Left hindlimb (tissue), 1 donor: ENCODE data around the gene BSG.

ENCODE experiments used
- DNase-seq: peaks from one replicate; pipeline ENCODE4 v3.0.0-alpha.2; 2018

BSG gene

DNA sequence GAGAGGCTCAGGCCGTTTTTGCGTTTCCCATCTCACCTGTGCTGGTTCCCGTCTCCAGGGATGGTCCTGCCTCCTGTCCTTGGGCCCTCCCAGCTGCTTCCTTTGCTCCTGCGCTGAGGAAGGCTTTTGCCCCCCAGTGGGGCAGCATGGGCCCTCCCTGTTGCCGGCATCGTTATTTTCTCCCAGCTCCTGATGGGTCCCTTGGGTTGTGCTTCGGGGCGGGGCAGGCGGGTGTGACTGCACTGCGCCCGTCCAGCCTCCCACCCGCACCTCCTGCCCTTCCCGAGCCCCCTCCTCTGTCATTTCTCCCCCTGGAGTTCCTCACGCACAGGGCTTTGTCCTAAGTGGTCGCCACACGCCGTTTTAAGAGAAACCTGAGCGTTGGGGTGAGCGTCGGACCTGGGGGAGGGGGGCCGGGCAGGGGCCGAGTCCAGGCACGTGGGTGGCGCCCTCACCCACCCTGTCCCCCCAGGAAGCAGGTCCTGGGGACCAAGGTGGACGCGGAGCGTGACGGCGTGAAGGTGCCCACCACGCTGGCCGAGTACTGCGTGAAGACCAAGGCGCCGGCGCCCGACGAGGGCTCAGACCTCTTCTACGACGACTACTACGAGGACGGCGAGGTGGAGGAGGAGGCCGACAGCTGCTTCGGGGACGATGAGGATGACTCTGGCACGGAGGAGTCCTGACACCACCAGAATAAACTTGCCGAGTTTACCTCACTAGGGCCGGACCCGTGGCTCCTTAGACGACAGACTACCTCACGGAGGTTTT is 31.3 kb upstream of the BSG start:
- DNase-seq, result no peak

DNA sequence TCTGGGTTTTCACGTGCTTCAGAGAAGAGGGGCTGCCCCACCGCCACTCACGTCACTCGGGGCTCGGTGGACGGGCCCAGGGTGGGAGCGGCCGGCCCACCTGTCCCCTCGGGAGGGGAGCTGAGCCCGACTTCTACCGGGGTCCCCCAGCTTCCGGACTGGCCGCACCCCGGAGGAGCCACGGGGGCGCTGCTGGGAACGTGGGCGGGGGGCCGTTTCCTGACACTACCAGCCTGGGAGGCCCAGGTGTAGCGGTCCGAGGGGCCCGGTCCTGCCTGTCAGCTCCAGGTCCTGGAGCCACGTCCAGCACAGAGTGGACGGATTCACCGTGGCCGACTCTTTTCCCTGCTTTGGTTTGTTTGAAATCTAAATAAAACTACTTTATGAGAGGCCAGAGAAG is 30.7 kb upstream of the BSG start:
- DNase-seq, result no peak

- peak; percentile 33 for DNase-seq
These were observed 30.1 kb upstream of the BSG start for GRCh38 chr19:542173-542866.

DNA sequence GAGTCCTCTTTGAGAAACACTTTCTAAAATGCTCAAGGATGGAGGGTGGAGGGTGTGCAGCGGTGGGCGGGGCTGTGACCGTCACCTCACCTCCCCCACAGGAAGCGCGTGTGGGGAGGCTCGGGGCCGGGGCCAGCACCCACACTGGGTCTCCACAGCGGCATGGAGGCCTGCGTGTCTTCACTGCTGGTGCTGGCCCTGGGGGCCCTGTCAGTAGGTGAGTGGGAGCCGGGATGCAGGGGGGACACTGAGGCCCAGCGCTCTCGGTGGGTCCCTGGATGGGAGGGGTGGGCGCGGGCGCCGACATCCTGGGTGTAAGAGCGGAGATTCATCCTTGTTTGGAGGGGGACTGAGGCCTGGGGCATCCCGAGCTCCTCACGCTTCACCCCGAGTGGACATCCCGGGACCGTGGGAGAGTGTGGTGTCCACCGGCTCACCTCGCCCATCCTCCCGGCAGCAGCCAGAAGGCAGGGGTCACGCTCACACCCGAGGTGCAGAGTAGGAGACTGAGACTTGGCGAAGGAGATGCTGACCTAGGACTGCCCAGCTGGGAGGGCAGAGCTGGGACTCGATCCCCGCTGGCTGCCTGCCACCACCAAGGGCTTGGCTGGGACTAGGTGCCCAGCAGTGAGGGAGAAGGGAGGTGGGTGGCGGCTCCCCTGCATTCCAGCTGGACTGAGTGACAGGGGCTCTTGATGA is 28.3 kb upstream of the BSG start, which contains the start of gene GZMM:
Gene GZMM, plus strand, starts transcription at position 144 of the 699 bp plus-strand sequence. Its CDS starts 19 bp downstream, at position 163.
- peak; percentile 34 for DNase-seq

GRCh38 chr19:547117-547516 is 25.3 kb upstream of the BSG start:
- DNase-seq, result peak; percentile 12

DNA sequence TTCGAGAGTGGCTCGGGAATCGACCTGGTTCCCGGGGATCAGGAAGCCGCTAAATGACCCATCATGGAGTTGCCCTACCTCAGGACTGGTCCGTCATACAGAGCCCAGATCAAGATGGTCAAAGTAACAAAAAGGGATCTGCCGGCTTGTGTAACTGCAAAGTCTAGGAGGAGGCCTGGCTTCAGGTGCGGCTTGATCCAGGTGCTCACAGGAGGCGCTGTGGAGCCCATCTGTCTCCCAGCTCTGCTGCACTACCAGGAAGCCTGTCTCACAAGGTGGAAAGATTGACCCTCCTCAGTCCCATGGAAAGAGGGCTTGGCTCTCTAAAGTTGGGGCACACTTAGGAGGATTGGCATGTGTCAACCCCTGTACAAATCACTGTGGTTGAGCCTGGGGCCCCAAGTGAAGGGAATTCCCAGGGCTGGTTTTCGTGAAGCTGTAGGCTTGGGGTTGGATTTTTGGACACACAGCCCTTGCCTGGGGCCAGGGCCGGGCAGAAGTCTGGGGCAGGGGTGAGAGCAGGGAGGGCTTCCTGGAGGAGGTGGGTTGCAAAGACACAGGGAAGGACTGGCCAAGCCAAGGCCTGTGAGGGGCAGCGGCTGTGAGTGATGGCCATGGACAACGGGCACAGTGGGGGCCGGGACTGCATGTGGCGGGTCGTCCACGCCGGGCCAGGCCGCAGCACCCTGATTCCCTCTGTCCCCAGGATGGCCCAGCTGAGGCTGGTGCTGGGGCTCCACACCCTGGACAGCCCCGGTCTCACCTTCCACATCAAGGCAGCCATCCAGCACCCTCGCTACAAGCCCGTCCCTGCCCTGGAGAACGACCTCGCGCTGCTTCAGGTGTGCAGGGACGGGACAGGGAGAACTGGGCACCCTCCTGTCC is 24.3 kb upstream of the BSG start:
- DNase-seq, result peak; percentile 17

DNA sequence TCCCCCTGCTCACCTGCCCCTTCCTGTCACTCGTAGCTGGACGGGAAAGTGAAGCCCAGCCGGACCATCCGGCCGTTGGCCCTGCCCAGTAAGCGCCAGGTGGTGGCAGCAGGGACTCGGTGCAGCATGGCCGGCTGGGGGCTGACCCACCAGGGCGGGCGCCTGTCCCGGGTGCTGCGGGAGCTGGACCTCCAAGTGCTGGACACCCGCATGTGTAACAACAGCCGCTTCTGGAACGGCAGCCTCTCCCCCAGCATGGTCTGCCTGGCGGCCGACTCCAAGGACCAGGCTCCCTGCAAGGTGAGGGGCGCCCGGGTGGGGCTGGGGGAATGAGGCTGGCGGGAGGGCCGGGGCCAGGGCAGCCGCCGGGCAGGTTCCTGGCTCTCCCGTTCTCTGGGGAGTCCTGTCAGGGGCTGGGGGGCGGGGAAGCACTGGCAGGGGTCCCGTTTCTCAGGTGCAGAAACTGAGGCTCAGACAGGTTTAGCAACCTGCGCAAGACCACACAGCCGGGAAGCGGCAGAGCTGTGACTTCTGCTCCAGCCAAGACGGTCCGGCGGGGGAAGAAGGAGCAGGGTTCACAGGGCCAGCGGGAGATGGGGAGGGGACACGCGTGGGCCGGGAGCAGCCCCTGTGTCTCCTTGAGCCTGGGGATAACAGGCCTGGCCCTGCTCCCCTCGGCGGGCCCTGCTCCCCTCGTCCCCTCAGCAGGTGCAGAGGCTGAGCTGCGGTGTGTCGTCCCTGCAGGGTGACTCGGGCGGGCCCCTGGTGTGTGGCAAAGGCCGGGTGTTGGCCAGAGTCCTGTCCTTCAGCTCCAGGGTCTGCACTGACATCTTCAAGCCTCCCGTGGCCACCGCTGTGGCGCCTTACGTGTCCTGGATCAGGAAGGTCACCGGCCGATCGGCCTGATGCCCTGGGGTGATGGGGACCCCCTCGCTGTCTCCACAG is 23.2 kb upstream of the BSG start:
- DNase-seq, result peak; percentile 25

DNA sequence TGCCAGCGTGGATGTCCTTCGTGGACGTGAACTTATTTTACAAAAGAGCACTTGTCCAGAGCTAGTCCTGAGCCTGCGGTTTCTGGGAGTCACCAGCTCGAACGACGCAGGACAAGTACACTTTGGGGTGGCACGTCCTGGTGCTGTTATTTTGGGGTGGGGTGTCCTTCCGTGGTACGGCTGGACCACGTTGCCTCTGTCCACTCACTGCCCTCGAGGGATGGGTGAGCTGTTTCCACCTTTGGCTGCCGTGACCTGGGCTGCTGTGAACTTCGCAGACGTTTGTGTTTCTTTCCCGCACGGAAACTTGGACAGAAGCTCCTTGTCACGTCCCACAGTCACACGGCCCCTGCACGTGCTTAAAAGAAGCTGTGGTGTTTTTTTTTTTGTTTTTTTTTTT is 17.6 kb upstream of the BSG start:
- no peak for DNase-seq

- no peak for DNase-seq
These were observed 17.0 kb upstream of the BSG start for GRCh38 chr19:555474-555808.

DNA sequence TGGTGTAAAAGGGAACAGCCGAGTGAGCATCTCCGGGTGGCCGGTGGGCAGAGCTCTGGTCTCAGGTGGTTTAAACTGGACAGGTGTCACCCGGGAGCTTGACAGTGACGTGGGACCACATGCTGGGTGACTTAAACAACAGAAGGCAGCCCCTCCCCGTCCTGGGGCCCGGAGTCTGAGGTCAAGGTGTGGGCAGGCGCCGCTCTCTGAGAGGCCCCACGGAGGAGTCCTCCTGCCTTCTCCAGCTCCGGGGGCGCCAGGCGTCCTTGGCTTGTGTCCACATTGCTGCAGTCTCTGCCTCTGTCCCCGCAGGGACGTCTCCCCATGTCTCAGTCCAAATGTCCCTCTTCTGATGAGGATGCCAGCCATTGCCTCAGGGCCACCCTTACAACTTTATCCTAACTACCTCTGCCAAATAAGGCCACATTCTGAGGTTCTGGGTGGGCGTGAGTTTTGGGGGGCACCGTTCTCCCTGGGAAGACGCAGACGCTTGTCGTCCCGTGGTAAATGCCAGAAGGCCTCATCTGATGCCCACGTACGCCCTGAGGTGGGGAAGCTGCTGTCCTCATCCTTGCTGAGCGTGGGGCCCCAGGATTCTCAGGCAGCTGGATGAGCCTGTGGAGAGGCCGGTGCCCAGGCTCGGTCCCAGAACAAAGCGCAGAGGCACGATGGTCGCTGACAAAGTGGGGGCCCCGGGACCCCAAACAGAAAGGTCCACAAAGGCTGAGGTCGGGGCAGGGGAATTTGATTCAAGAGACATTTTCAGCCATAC is 15.6 kb upstream of the BSG start:
- no peak for DNase-seq

DNA sequence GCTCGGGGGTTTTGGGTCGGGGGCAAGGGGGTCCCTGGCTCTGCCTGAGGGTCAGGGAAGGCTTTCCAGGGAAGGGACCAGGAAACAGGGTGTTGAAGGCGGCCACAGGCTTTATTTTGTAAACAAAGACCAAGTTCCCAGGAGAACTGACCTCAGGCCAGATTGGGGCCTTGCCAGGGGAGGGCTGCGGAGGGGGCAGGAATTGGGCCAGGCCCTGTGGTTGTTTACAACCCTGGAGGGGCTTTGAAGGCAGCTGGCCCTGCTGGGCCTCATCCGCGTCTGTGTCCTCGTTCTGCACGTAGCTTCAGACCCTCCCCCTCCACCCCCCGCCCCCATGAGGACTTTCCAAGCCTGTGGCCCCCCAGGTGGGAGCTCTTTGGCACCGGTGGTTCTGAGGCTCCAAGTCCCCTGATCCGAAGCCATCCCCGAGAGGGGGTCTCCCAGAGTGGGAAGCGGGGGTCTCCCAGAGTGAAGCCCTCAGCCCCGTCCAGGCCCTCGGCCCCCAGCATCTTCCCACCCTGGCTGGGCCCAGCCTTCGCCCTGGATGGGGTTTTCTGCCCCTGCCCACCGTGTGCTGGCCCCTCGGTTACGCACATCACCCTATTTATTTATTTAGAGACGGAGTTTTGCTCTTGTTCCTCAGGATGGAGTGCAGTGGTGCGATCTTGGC is 13.5 kb upstream of the BSG start:
- DNase-seq, result no peak

DNA sequence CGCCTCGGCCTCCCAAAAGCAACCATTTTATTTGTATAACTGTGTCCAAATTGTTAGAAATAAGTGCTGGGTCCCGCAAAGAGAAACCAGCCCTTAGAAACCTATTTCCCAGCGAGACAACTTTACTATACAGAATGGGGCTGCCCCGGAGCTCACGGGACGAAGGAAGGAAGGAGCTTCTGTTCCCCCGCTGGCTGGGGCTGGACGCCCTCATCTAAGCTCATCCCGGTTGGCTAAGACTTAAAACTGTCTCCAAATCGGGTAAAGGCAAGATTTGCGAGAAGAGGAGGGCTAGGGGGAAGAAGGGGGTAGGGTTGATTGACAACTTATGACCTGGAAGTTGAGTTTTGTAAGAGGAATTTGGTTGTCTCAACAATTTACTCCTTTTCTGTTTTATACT is 12.3 kb upstream of the BSG start:
- no peak for DNase-seq

DNA sequence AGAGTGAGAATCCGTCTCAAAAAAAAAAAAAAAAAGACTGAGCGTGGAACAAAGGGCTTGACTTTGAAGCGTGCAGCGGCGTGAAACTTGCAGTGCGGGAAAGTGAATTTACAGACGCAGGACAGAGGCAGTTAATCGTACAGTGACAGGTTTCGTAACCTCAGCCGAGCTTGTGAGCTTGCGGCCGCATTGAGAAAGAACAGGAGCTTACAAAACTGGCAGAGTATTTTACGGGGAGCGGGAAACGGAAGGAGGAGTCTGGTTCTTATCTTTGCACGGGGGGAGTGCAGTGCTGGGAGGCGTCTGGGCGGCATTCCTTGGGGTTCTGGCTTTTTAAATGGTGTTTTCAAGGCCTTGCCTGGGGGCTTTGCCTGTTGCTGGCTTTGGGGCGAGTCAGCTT is 6.0 kb upstream of the BSG start:
- DNase-seq, result no peak

GRCh38 chr19:566844-567243 is 5.6 kb upstream of the BSG start:
- DNase-seq, result no peak

- no peak for DNase-seq
These were observed 5.0 kb upstream of the BSG start for GRCh38 chr19:567296-567900.

DNA sequence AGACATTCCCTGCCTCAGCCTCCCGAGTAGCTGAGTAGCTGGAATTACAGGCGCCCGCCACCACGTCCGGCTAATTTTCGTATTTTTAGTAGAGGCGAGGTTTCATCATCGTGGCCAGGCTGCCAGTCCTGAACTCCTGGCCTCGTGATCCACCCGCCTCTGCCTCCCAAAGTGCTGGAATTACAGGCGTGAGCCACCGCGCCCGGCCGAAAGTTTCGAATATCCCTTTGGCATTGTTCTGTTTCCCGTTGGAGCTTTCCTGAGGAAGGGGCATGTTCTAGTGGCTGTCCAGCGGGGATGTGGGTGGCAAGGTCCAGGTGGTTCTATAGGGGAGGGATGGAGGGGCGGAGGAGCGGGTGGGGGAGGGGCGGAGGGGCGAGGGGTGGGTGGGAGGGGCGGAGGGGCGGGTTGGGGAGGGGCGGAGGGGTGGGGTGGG is 2.1 kb upstream of the BSG start:
- no peak for DNase-seq

GRCh38 chr19:570937-571565 is 1.3 kb upstream of the BSG start:
- no peak for DNase-seq

DNA sequence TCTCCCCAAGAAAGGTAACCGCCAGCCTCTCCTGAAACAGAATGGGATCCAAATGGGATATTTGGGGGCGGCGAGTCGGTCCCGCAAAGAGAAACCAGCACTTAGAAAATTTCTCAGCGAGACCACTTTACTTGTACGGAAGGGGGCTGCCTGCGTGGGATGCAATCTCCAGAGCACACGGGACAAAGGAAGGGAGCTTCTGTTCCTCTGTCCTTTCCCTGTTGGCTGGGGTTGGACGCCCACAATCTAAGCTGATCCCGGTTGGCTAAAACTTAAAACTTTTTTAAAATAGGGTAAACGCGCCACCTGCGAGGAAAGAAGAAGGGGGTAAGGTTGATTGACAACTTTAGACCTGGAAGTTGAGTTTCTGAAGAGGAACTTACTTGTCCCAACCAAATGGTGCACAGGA is 826 bp upstream of the BSG start:
- no peak for DNase-seq
